ENCODE data around the gene ZFX.
A peak's percentile ranks its signal among the peaks of the same experiment; 100 is the strongest.

The ZFX gene

DNA sequence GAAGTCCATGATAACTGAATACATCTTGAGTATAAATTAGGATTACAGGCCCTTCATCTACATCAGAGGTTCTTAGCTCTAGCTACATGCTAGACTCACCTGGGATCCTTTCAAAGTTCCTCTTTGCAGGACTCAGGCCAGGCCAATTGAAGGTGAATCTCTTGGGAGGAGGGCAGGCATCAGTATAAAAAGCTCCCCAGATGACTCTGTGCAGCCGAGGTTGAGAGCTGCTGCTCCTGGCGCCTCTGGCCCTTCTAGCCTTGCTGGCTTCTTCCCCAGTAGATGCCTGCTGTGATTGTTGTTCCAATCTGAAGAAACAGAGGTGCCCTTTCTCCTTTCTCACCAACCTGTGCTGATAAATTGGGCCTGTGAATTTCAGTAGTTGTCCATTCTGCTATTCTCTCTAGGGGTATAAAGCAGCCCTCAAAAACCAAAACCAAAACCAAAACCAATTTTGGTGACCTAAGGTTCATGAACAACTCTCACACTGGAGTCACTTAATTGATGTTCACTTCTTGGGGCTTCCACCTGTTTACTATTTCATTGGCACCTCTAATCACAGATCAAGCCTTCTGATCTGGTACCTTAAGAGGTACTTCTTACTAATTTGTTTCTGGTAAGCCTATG is 85.7 kb downstream of the ZFX start:
- DNase-seq (ENCODE audit: low read depth in 2 of 2) = no peak

DNA sequence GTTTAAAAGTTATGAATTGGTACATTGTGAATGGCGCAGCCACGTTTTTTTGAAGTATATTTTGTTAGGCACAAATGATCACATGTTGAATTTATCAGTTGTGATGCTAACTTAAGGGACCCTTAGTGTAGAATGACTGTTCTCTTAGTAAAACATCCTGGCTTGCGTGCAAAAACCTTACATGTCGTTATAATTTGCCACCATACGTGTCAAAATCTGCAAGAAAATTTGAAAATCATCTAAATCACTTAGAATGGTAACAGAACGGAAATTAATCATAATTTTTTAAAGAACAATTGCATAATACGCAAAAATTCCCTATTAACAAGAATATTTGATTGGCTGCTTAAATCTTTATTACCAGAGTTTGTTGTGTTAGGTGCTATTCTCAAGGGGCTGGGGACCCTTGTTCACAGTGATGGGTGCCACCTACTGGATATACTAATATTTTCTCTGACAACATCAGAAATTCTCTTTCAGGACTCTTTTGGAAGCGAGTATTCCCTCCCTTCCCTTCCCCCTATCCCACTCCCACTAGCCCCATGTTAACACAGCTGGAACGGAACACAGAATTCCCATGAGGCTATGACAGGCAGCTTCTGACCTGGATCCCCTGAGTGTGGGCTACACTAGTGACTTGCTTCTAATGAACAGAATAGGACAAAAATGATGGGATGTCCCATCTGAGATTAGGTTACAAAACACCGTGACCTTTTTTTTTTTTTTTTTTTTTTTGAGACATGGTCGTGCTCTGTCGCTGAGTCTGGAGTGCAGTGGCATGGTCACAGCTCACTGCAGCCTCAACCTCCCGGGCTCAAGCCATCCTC is 92.5 kb downstream of the ZFX start:
- no peak for DNase-seq (ENCODE audit: low read depth in 2 of 2)

DNA sequence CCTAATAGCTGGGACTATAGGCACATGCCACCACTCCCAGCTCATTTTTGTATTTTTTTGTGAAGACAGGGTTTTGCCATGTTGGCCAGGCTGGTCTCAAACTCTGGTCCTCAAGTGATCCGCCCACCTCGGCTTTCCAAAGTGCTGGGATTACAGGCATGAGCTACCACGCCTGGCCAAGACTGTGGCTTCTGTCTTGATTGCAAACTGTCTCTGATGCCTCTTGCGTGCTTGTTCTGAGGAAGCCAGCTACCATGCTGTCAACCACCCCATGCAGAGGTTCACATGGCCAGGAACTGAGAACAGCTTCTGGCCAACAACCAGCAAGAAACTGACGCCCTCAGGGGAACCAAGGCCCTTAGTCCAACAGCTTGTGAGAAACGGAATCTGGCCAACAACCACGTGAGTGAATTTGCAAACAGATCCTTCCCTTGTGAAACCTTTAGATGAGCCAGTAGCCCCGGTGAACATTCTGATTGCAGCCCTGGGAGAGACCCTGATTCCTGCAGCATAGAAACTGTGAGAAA is 93.2 kb downstream of the ZFX start:
- DNase-seq (ENCODE audit: low read depth in 2 of 2) = no peak

DNA sequence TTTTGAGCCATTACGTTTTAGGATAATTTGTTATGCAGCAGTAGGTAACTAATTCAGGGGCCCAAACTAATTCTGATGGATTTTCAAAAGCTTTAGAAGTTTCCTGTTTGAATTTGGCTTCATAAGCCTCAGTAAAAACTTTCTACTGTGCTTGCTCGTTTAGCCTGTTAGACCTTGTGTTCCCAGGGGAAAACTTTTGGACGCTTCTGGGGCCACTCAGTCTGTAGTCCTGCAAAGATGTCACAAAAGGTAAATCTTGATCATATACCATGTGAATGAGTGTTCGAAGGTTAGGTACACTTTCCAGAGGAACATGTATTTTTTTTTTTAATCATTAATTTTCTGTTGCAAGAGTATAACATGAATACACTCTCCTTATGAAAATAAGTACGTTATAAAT is 93.7 kb downstream of the ZFX start:
- DNase-seq (ENCODE audit: low read depth in 2 of 2) = no peak

DNA sequence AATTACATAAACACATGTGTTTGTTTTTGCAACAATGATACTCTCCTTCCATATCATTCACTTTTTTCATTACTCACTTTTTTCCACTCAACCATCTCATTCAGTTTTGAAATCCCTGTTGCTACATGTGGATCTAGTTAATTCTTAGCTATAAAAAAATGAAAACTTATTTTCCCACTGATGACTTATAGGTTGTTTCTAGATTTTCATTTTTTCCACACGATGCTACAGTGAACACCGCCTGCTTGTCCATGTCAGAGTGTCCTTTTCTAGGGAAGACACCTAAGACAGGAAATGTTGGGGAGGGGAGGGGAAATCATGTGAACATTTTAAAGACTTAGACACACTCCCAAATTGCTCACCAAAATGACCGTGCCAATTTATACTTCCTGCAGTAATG is 94.2 kb downstream of the ZFX start:
- DNase-seq (ENCODE audit: low read depth in 2 of 2) = no peak

DNA sequence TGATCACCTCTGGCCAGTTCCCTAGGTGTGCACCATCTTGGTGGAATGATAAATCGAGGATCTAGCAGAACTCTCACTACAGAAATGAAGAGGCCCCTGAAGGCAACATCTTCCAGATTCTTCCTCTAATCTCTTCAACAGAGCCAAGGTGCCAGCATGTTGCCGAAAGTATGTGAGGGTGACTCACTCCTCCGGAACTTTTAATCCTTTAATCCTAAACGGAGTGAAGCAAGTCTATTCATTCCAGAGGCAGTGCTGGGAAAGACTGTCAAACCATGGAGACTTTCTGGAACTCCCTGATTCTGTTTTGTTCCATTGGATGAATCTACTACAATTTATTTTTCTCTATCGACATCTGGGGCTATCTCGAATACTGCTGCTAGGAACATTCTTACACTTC is 95.7 kb downstream of the ZFX start:
- DNase-seq (ENCODE audit: low read depth in 2 of 2) = no peak

DNA sequence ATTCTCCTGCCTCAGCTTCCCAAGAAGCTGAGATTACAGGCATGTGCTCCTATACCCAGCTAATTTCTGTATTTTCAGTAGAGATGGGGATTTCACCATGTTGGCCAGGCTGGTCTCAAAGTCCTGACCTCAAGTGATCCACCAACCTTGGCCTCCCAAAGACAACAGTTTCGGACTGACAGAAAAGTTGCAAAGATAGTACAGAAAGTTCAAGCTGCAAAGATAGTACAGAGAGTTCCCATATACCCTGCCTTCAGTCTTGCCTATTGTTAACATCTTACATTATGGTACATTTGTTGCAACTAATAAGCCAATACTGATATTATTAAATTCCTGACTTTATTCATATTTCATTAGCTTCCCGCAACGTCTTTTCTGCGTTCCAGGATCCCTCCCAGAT is 98.5 kb downstream of the ZFX start:
- no peak for DNase-seq (ENCODE audit: low read depth in 2 of 2)

DNA sequence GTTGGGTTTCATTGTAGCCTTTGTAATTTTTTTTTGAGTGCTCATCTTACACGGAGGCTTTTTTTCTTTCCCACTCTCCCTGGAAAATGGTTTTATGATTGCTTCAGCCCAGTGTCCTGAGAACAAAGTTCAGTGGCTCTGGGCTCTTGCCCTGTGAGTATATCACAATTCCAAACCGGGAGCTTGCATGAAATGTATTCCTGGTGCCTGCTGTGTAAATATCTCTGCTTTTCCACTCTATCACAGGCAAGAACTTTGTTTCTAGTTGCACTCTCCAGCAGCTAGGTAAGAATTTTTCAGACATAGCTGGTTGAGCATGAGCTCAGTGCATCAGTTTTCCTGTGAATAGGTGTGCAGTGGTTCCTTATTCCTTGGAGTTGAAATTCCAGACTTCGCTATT is 103.5 kb downstream of the ZFX start:
- no peak for DNase-seq (ENCODE audit: low read depth in 2 of 2)

DNA sequence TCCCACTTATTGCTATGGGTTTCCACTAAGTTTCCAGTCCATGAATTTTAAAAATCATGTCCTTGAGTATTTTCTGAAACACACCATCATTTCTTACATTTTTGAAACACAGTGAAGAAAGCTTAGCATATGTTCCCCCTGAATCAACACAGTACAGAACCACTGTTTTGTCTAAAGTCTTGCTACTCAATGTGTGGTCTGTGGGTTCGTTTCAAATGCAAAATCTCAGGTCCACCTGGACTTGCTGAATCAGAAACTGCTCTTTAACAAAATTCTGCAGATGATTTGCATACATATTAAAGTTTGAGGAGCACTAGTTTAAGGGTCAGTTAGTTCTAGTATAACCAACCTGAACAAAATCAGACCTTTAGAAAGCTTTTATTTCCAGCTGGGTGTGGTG is 103.9 kb downstream of the ZFX start:
- no peak for DNase-seq (ENCODE audit: low read depth in 2 of 2)

DNA sequence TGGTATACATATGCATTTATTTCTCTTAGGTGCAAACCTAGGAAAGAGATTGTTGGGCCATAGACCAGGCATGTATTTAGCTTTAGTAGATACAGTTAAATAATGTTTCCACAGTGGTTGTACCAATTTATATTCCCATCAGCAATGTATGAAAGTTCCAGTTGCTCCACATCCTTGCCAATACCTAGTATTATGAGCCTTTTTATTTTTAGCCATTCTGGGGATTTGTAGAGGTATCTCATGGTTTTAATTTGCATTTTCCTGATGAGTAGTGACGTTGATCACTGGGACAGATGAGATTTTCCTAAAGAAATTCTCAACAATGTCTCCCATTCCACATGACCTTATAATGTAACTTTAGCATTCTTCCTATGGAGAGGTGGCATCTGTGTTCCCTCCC is 107.5 kb downstream of the ZFX start:
- no peak for DNase-seq (ENCODE audit: low read depth in 2 of 2)

DNA sequence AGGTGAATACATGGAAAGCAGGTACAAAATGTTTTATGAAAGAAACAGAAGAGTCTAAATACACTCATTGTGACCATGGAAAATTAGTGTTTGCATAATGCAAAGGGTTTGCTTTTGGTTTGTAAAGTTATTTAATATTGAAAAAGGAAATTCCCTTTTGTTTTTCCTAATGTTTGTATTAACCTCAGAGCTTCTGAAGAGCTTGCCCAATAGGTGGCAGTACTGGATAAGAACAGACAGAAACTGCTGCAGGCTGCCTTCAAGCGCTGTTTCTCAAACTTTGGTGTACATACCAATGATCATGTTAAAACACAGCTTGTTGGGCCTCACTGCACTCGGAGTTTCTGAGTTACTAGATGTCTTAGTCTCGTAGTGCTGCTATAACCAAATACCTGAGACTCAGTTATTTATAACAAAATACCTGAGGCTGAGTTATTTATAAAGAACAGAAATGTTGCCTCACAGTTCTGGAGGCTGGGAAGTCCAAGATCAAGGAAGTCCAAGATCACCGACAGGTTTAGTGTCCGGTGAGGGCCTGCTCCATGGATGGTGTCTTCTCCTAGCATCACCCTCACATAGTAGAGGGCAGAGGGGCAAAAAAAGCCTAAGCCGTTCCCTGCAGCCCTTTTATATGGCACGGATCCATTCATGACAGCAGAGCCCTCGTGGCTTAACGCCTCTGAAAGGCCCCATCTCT is 110.2 kb downstream of the ZFX start:
- DNase-seq (ENCODE audit: low read depth in 2 of 2) = no peak

DNA sequence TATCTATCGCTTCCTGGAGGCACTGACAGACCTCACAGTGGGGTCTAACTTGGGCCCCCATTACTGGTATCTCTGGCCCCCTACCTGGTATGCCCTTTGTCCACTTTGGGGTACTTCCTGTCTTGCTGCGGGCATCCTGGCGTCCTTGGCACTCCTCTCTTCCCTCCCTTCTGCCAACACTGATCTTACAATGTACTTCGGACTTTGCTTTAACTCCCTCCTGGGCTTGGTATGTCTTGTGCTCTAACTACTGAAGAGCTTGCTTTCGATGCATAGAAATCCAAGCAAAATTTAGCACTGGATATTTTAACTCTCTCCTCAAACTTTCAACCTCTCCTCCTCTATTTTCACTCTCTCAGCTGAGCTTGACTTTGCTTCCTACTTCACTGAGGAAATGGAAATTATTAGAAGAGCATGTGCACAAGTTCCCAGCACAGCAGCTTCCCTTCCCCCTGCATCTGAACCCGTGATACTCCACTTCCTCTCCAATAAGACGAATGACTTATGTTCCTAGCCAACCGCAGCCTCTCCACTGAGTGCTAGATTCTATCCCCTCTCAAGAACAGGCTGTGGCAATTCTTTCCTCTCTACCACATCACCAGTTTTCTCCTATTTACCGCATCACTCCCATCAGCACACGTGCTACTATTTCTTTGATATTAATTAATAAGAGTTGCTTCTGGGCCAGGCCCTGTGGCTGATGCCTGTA is 111.5 kb downstream of the ZFX start:
- DNase-seq (ENCODE audit: low read depth in 2 of 2) = peak in 1 of 2 donors; percentile 5

DNA sequence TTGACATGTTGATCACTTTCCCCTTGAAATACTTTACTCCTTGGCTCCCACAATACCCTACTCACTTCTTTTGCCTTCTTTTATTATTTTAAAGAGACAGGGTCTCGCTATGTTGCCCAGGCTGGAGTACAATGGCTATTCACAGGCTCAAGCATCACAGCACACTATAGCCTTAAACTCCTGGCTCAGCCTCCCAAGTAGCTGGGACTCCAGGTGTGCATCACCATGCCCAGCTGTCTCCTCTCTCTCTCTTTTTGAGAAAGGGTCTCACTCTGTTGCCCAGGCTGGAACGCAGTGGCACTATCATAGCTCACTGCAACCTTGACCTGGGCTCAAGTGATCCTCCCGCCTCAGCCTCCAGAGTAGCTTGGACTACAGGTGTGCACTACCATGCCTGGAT is 112.8 kb downstream of the ZFX start:
- no peak for DNase-seq (ENCODE audit: low read depth in 2 of 2)

DNA sequence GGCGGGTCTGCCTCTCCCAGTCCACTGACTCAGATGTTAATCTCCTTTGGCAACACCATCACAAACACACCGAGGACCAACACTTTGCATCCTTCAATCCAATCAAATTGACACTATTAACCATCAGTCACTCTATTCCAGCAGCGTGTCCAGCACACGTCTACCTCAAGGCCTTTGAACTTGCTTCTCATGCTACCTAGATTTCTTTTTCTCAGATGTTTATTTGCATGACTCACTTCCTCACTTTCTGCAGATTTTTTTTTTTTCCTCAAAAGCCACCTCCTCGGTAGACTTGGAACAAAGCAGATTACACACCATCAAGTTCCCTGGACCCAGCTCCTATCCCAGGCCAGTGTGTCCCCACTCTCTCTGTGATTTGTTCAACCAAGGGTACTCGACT is 114.9 kb downstream of the ZFX start:
- DNase-seq (ENCODE audit: low read depth in 2 of 2) = no peak
